ENCODE data around the gene ABCA12. TPM values are rescaled to one million over a fixed set of nuclear protein-coding genes. Genes with fewer than 3 reads are reported as not detected.
"Not testable (repeated sequence)": the region's sequence is repeated elsewhere in the genome, so short reads cannot be mapped to it uniquely, and the experiment has no call there.

Gene ABCA12
- total RNA-seq, 3 donors from 2014 or later, result 3.6 to 4.0 TPM; not detected in 1

DNA sequence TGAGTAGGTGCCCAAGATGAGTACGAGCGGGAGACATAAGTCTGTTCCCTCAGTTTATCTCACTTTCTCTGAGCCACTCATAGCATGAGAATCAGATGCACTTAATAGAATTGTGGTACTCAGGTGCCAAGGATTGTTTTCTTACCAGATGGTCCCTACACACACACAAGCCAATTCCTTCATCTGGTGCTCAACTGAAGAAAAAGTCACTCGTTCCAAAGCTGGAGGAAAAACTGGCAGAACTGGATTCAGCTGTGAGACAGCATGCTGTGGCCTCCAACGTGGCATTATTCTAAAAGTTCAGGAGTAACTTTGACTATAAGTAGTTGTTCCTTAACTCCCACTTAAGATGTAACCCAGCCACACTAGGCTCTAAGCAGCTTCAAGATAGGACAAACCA, 33.4 kb upstream of the ABCA12 start:
- H3K4me3 ChIP-seq, result no peak overlapping the region
- intact Hi-C loops (cut with DNase I; ENCODE audit: low total_unique reads), result no loop called here
- H3K9me3 ChIP-seq, result peaks cover 0 to 4% of the 10 kb centered on the region in 2 donors
- no peaks in the 10 kb centered on the region for H3K27me3 ChIP-seq
- TF ChIP-seq POLR2A (IDR thresholded peaks at IDR 0.05) (no peak), POLR2AphosphoS5 (IDR thresholded peaks at IDR 0.05) (no peak)
- TF ChIP-seq, protein P1, sequence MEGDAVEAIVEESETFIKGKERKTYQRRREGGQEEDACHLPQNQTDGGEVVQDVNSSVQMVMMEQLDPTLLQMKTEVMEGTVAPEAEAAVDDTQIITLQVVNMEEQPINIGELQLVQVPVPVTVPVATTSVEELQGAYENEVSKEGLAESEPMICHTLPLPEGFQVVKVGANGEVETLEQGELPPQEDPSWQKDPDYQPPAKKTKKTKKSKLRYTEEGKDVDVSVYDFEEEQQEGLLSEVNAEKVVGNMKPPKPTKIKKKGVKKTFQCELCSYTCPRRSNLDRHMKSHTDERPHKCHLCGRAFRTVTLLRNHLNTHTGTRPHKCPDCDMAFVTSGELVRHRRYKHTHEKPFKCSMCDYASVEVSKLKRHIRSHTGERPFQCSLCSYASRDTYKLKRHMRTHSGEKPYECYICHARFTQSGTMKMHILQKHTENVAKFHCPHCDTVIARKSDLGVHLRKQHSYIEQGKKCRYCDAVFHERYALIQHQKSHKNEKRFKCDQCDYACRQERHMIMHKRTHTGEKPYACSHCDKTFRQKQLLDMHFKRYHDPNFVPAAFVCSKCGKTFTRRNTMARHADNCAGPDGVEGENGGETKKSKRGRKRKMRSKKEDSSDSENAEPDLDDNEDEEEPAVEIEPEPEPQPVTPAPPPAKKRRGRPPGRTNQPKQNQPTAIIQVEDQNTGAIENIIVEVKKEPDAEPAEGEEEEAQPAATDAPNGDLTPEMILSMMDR (IDR thresholded peaks at IDR 0.05), result no peak
- no peaks in the 10 kb centered on the region for H3K36me3 ChIP-seq
- no peak for DNase-seq (ENCODE audit: low spot score in 2 of 2)
- H3K4me1 ChIP-seq, result no peaks in the 10 kb centered on the region
- no peak overlapping the region for H3K27ac ChIP-seq

DNA sequence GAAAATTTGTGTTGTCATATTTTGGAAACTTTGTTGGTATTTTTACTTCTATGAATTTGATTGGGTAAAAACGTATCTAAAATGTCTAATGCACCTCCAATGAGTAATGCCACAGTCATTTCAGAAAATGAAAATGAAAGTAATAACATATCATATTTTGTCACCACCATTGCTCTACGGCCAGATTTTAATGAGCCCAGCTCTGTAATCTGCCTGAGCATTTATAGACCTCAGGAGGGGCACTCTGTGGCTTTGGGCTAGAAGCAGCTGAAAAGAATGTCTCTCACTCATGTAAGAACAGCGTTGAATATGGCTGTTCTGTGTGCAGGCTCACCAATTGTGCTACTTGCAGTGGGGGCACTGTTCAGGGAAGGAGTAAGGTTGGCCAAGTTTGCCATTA, 32.7 kb upstream of the ABCA12 start:
- intact Hi-C loops (cut with DNase I; ENCODE audit: low total_unique reads), result no loop called here
- H3K27ac ChIP-seq, result no peak overlapping the region
- no peaks in the 10 kb centered on the region for H3K27me3 ChIP-seq
- no peaks in the 10 kb centered on the region for H3K36me3 ChIP-seq
- peaks cover 0 to 3% of the 10 kb centered on the region in 2 donors for H3K9me3 ChIP-seq
- H3K4me3 ChIP-seq, result peak overlapping the region; percentile 7 to 50 (median 16)
- no peak for DNase-seq (ENCODE audit: low spot score in 2 of 2)
- TF ChIP-seq, protein P1 (IDR thresholded peaks at IDR 0.05), result no peak
- TF ChIP-seq POLR2A (IDR thresholded peaks at IDR 0.05), result no peak
- TF ChIP-seq POLR2AphosphoS5 (IDR thresholded peaks at IDR 0.05), result no peak
- H3K4me1 ChIP-seq, result no peaks in the 10 kb centered on the region

DNA sequence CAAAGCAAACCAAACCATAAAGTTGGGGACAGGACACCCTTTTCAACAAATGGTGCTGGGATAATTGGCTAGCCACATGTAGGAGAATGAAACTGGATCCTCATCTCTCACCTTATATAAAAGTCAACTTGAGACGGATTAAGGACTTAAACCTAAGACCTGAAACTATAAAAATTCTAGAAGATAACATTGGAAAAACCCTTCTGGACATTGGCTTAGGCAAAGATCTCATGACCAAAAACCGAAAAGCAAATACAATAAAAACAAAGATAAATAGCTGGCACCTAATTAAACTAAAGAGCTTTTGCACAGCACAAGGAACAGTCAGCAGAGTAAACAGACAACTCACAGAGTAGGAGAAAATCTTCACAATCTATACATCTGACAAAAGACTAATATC, 28.1 kb upstream of the ABCA12 start:
- H3K9me3 ChIP-seq; H3K27ac ChIP-seq; intact Hi-C loops (cut with DNase I; ENCODE audit: low total_unique reads); H3K4me3 ChIP-seq; H3K4me1 ChIP-seq; H3K36me3 ChIP-seq; H3K27me3 ChIP-seq; DNase-seq (ENCODE audit: low spot score in 2 of 2): not testable (repeated sequence)

DNA sequence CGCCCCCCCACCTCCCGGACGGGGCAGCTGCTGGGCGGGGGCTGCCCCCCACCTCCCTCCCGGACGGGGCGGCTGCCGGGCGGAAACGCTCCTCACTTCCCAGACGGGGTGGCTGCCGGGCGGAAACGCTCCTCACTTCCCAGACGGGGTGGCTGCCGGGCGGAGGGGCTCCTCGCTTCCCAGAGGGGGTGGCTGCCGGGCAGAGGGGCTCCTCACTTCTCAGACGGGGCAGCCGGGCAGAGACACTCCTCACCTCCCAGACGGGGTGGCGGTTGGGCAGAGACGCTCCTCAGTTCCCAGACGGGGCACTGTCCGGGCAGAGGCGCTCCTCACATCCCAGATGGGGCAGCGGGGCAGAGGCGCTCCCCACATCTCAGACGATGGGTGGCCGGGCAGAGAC, 24.9 kb upstream of the ABCA12 start:
- H3K27me3 ChIP-seq; H3K4me1 ChIP-seq; intact Hi-C loops (cut with DNase I; ENCODE audit: low total_unique reads); H3K27ac ChIP-seq; H3K4me3 ChIP-seq; DNase-seq (ENCODE audit: low spot score in 2 of 2); H3K9me3 ChIP-seq; H3K36me3 ChIP-seq: not testable (repeated sequence)

DNA sequence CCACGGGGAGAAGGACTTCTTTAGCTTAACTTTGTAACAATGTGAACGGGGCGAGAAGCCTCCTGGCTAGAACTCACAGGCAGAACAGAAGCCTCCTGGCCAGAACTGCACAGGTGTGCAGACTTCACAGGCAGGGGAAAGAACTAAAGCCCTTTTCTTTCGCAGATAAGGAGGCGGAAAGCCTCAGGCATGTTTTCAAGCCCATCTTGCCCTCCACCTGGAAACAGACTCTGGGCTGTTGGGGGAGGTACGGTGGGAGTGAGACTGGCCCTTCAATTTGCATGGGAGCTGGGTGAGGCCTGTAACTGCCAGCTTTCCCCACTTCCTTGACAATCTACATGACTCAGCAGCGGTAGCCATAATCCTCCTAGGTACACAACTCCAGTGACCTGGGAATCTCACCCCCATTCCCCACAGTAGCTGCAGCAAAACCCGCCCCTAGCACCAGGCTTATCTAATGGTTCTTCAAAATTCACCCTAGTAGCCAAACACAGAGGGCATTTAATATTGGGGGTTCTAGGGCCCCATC, 22.9 kb upstream of the ABCA12 start:
- H3K27me3 ChIP-seq, result no peaks in the 10 kb centered on the region
- no peaks in the 10 kb centered on the region for H3K36me3 ChIP-seq
- H3K4me3 ChIP-seq, result no peak overlapping the region
- TF ChIP-seq POLR2A (IDR thresholded peaks at IDR 0.05) (no peak), POLR2AphosphoS5 (IDR thresholded peaks at IDR 0.05) (no peak)
- TF ChIP-seq, protein P1 (IDR thresholded peaks at IDR 0.05), result no peak
- no peaks in the 10 kb centered on the region for H3K4me1 ChIP-seq
- no peak overlapping the region for H3K27ac ChIP-seq
- intact Hi-C loops (cut with DNase I; ENCODE audit: low total_unique reads), result no loop called here
- DNase-seq (ENCODE audit: low spot score in 2 of 2), result no peak
- peaks cover 0 to 8% of the 10 kb centered on the region in 2 donors for H3K9me3 ChIP-seq

DNA sequence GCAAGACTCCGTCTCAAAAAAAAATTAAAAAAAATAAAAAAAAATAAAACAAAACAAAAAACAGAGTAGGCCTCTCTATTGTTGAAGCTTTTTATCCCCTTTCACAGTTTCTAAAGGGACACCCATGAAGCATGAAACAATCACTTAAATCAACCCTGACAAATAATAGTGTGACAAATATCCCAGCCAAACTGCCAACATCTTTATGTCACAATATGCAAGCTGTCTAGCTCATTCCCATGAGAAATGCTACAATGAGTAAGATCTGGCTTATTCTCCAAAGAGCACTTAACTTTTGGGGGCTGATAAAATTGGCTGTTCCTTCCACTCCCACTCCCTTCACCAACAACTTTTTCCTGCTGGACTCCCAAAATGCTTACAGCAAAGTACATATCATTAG, 21.7 kb upstream of the ABCA12 start:
- Histone ChIP-seq H3K36me3 (no peaks in the 10 kb centered on the region), H3K4me1 (no peaks in the 10 kb centered on the region), H3K4me3 (no peak overlapping the region), H3K27ac (no peak overlapping the region), H3K9me3 (peaks cover 0 to 8% of the 10 kb centered on the region in 2 donors), H3K27me3 (no peaks in the 10 kb centered on the region)
- DNase-seq (ENCODE audit: low spot score in 2 of 2), result no peak
- intact Hi-C loops (cut with DNase I; ENCODE audit: low total_unique reads), result no loop called here
- TF ChIP-seq POLR2AphosphoS5 (IDR thresholded peaks at IDR 0.05) (no peak), POLR2A (IDR thresholded peaks at IDR 0.05) (no peak)
- TF ChIP-seq, protein P1 (IDR thresholded peaks at IDR 0.05), result no peak
